Activated naive CD4-positive, alpha-beta T cell treated with Interleukin-2 at 50 U/mL for 16 hours (primary cell): ENCODE results near the gene FBXW11.
"Not testable (repeated sequence)": the region's sequence is repeated elsewhere in the genome, so short reads cannot be mapped to it uniquely, and the experiment has no call there.

Source experiments
- DNase-seq: peaks from one replicate; pipeline ENCODE4 v3.0.0-alpha.2; 2020

The FBXW11 gene

GRCh38 chr5:172006321-172007174 is at the start of gene FBXW11:
TSS of gene FBXW11 (minus strand) at chr5:172006638. CDS start at chr5:172006502, 136 bp downstream.
- peak; percentile 95 for DNase-seq

GRCh38 chr5:172055996-172056395 is 49.6 kb upstream of the FBXW11 start:
- no peak for DNase-seq

- DNase-seq = no peak
Measured at GRCh38 chr5:172055421-172055820, 49.0 kb upstream of the FBXW11 start.

- DNase-seq = no peak
Measured at GRCh38 chr5:172054611-172055153, 48.2 kb upstream of the FBXW11 start.

GRCh38 chr5:172052450-172053236 is 46.2 kb upstream of the FBXW11 start:
- DNase-seq = no peak

- no peak for DNase-seq
Measured at GRCh38 chr5:172051643-172052339, 45.4 kb upstream of the FBXW11 start.

- no peak for DNase-seq
Measured at GRCh38 chr5:172050080-172050479, 43.6 kb upstream of the FBXW11 start.

- DNase-seq = no peak
Measured at GRCh38 chr5:172049226-172049796, 42.9 kb upstream of the FBXW11 start.

GRCh38 chr5:172048539-172049101 is 42.2 kb upstream of the FBXW11 start:
- no peak for DNase-seq

GRCh38 chr5:172048170-172048422 is 41.7 kb upstream of the FBXW11 start:
- DNase-seq = no peak

GRCh38 chr5:172046593-172046992 is 40.2 kb upstream of the FBXW11 start:
- DNase-seq = no peak

- no peak for DNase-seq
Measured at GRCh38 chr5:172045315-172045632, 38.8 kb upstream of the FBXW11 start.

- DNase-seq = no peak
Measured at GRCh38 chr5:172044631-172045314, 38.3 kb upstream of the FBXW11 start.

- DNase-seq = no peak
Measured at GRCh38 chr5:172043865-172044264, 37.4 kb upstream of the FBXW11 start.

GRCh38 chr5:172042183-172042582 is 35.7 kb upstream of the FBXW11 start:
- DNase-seq = no peak

- no peak for DNase-seq
Measured at GRCh38 chr5:172038167-172038566, 31.7 kb upstream of the FBXW11 start.

- peak; percentile 13 for DNase-seq
Measured at GRCh38 chr5:172035049-172035448, 28.6 kb upstream of the FBXW11 start.

- no peak for DNase-seq
Measured at GRCh38 chr5:172031894-172032461, 25.5 kb upstream of the FBXW11 start.

- DNase-seq = no peak
Measured at GRCh38 chr5:172029876-172030275, 23.4 kb upstream of the FBXW11 start.

- no peak for DNase-seq
Measured at GRCh38 chr5:172028167-172028566, 21.7 kb upstream of the FBXW11 start.

- not testable (repeated sequence) for DNase-seq
Measured at GRCh38 chr5:172020110-172020786, 13.8 kb upstream of the FBXW11 start.
